CD4-positive, alpha-beta T cell treated with Interleukin-6 at 100 ng/mL for 8 hours (primary cell): ENCODE results near the gene CACYBP.
A peak's percentile ranks its signal among the peaks of the same experiment; 100 is the strongest.

Experiments
- DNase-seq: peaks from one replicate; pipeline ENCODE4 v3.0.0-alpha.2; 2020; ENCODE audit warnings: mixed read lengths, low spot score

Gene CACYBP, protein sequence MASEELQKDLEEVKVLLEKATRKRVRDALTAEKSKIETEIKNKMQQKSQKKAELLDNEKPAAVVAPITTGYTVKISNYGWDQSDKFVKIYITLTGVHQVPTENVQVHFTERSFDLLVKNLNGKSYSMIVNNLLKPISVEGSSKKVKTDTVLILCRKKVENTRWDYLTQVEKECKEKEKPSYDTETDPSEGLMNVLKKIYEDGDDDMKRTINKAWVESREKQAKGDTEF

DNA sequence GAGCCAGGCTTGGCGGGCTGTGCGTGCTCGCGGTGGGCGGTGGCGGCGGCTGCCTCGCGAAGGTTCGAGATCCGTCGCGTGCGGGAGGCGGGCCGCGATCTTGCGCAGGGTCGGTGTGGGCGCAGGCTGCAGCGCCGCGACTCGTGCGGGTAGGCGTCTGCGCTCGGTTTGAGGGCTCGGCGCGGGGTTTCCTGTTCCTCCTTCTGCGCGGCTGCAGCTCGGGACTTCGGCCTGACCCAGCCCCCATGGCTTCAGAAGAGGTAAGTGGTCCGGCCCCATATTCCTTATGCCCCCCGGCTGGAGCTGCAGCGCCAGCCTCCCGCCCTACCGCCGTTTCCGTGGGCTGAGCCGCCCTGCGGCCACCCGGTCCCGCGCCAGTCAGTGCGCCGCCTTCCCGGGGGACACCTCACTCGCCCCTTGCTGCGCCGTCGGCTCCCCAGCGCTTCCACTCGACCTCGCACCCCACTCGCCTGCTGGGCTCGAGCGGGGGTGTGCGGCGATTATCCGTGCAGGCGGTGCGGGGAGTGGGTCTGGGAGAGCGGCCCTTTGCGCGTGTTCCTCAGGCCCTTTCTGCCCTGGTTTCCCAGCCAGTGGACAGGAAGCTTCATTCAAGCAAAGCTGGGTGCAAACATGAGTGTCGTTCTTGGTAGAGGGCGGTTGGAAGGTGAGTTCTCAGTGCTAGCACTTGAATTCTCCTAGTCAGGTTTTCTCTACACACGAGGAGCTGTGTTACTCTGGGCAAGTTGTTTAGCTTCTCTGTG lies at the start of gene CACYBP:
TSS of gene CACYBP (plus strand) at position 12 of the 761 bp plus-strand sequence. CDS start at position 246, 234 bp downstream.
- DNase-seq = peak; percentile 31

- no peak for DNase-seq
Measured at GRCh38 chr1:174953285-174954072, 46.3 kb upstream of the CACYBP start.

GRCh38 chr1:174954073-174954460 lies 45.7 kb upstream of the CACYBP start:
- no peak for DNase-seq

DNA sequence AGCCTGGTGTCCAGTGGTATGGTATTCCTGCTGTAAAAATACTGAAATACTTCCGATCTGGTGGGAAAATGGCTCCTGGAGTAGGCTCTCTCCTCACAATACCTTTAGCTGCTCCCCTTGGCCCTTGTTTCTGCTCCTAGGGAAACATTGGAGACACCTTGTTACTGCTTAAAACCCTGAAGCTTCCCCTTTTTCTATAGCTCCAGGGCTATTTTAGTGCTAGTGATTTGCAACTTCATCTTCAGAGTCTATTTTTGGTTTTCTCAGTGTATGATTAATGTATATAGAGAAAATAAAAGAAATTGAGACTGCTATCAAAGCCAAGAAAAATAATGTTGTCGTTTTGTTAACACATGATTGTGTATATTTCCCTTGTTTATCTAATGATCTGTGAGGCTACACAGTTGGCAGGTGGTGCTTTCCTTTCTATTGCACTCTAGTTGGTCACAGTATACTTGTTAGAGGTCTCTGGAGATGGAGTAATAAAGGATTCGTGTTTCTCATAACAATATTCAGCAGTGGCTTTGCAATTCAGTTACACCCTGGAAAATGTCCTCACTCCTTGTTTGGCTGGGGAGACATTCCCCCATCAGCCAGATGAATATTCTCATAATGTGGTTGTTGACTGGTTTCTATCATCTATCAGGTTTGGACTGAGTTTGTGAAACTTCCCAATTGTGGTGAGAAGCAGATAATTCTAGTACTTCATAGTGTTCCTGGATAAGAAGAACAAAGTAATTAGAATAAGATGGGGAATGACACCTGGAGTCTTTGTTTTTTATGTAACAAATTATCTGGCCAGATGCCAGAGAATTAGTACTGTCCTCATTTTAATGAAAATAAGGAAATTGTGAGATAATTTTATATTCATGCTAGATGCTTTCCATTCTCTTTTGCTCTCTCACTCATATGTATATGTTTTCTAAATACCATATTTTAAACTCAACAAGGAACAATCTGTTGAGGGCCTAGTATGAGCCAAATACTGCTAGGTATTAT lies 44.8 kb upstream of the CACYBP start:
- DNase-seq = no peak

- DNase-seq = no peak
Measured at GRCh38 chr1:174956086-174956485, 43.7 kb upstream of the CACYBP start.

GRCh38 chr1:174956976-174957375 lies 42.8 kb upstream of the CACYBP start:
- DNase-seq = no peak

GRCh38 chr1:174957829-174958228 lies 41.9 kb upstream of the CACYBP start:
- no peak for DNase-seq

GRCh38 chr1:174958396-174958795 lies 41.4 kb upstream of the CACYBP start:
- DNase-seq = no peak

- no peak for DNase-seq
Measured at GRCh38 chr1:174960362-174960761, 39.4 kb upstream of the CACYBP start.

- DNase-seq = no peak
Measured at GRCh38 chr1:174963529-174964125, 36.1 kb upstream of the CACYBP start.

DNA sequence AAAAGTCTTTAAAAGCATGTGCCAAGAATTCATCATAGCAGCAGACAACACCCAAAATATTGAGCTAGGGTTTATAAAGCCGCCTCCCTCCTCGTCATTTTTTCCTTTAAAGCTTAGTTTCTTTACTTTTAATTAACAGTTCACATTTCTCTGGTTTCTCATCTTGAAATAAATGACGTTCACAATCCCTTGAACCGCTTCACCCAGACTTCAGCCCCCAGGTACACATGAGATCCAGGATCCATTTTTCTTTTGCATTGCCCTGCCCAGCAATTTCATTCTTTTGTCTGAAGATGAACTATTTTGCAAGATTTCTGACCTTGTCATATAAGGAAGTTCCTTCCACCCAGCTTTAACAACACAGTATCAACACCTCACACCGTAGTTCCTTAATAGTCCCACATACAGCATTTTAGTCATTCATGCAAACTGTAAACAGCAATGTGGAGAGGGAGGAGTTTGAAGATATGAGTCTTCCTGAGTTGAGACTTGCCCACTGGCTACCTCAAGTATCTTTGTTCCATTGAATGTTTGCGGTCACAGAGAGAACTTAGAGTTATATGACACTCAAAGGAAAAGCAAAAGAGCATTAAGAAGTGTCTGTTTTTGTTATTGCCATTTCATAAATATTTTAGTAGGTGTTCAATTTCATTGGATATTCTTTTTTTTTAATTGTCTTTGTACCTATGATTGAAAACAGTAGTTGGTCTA lies 35.3 kb upstream of the CACYBP start:
- peak; percentile 70 for DNase-seq

DNA sequence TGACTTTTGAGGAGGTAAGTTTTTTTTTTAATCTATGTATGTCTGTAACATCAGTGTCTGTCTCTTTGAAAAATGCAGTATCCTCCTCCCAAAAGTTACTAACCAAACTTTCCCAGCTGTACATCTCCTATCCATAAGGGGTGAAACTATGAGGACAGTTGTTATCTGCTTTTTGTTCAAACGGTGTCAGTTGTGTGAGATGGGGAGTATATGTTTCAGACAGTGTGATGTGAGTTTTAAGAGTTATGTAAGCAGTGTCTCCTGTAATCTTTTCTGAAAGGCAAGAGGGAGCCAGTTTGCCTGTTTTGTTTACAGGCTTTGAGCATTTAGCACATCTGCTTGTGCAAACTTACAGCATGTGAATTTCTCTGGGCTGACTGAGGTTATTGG lies 34.8 kb upstream of the CACYBP start:
- peak; percentile 39 for DNase-seq

DNA sequence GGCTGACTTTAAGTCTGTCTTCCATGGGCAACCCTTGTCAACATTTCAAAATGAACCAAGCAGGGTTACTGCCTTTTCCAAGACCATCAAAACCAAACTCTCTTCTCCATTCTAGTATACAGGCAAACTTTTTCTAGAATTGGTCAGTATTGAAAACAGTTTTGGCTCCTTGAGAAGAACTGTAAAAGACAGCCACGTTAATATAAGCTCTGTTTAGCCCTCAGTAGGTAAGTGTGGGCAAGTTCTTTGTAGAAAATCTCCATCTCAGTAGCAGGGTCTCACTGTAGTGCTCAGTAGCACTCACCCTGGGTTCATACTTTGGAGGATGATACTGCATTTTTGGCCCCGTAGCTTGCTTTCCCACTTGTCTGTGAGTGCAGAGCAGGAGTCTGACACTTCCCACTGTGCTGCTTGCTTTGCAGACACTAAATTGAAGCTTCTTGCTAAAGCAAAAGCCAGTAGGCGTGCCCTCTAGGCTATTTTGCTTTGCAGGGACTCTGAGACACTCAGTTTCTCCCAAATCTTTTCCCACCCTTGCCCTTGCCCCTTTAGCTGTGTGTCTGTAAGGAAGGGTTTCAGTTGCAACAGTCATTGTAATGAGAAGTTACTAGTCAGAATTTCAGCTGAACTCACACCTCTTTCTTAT lies 34.3 kb upstream of the CACYBP start:
- DNase-seq = peak; percentile 19

GRCh38 chr1:174966008-174966572 lies 33.7 kb upstream of the CACYBP start:
- DNase-seq = no peak

GRCh38 chr1:174967845-174968705 lies 31.7 kb upstream of the CACYBP start:
- DNase-seq = peak; percentile 47

- DNase-seq = peak; percentile 77
Measured at GRCh38 chr1:174968750-174969244, 30.9 kb upstream of the CACYBP start.

GRCh38 chr1:174969977-174970376 lies 29.8 kb upstream of the CACYBP start:
- no peak for DNase-seq

- no peak for DNase-seq
Measured at GRCh38 chr1:174971466-174971865, 28.3 kb upstream of the CACYBP start.
